ENCODE results near the gene ENTHD1.
A peak's percentile ranks its signal among the peaks of the same experiment; 100 is the strongest.

ENTHD1 gene

GRCh38 chr22:39931251-39931650, 37.7 kb upstream of the ENTHD1 start:
- H3K4me1 Mint-ChIP-seq = peaks cover 41% of the 10 kb centered on the region
- DNase-seq (ENCODE audit: low spot score in 2 of 2) (no peak), ATAC-seq (peak; percentile 57)
- no peaks in the 10 kb centered on the region for H3K9me3 Mint-ChIP-seq
- H3K36me3 Mint-ChIP-seq = peaks cover 14% of the 10 kb centered on the region
- no peak overlapping the region for H3K4me3 Mint-ChIP-seq
- no peak overlapping the region for H3K27ac Mint-ChIP-seq

GRCh38 chr22:39928536-39929520, 35.3 kb upstream of the ENTHD1 start:
- H3K4me3 Mint-ChIP-seq = no peak overlapping the region
- no peak overlapping the region for H3K27ac Mint-ChIP-seq
- peaks cover 16% of the 10 kb centered on the region for H3K36me3 Mint-ChIP-seq
- no peaks in the 10 kb centered on the region for H3K9me3 Mint-ChIP-seq
- ATAC-seq = peak; percentile 47
- H3K4me1 Mint-ChIP-seq = peaks cover 41% of the 10 kb centered on the region
- no peak for DNase-seq (ENCODE audit: low spot score in 2 of 2)

GRCh38 chr22:39927544-39927943, 34.0 kb upstream of the ENTHD1 start:
- ATAC-seq = peak; percentile 45
- no peak overlapping the region for H3K4me3 Mint-ChIP-seq
- H3K4me1 Mint-ChIP-seq = peaks cover 38% of the 10 kb centered on the region
- DNase-seq (ENCODE audit: low spot score in 2 of 2) = no peak
- H3K9me3 Mint-ChIP-seq = no peaks in the 10 kb centered on the region
- peaks cover 16% of the 10 kb centered on the region for H3K36me3 Mint-ChIP-seq
- H3K27ac Mint-ChIP-seq = no peak overlapping the region

- no peak for DNase-seq (ENCODE audit: low spot score in 2 of 2)
- H3K4me1 Mint-ChIP-seq = peaks cover 46% of the 10 kb centered on the region
- no peaks in the 10 kb centered on the region for H3K9me3 Mint-ChIP-seq
- H3K4me3 Mint-ChIP-seq = no peak overlapping the region
- no peak for ATAC-seq
- H3K36me3 Mint-ChIP-seq = peaks cover 21% of the 10 kb centered on the region
- H3K27ac Mint-ChIP-seq = no peak overlapping the region
These were observed 33.2 kb upstream of the ENTHD1 start for GRCh38 chr22:39926753-39927152.

- peaks cover 25% of the 10 kb centered on the region for H3K36me3 Mint-ChIP-seq
- no peaks in the 10 kb centered on the region for H3K9me3 Mint-ChIP-seq
- H3K4me3 Mint-ChIP-seq = no peak overlapping the region
- no peak overlapping the region for H3K27ac Mint-ChIP-seq
- peaks cover 52% of the 10 kb centered on the region for H3K4me1 Mint-ChIP-seq
- DNase-seq (ENCODE audit: low spot score in 2 of 2) (no peak), ATAC-seq (no peak)
These were observed 32.5 kb upstream of the ENTHD1 start for GRCh38 chr22:39925909-39926679.

GRCh38 chr22:39925273-39925672, 31.7 kb upstream of the ENTHD1 start:
- Mint-ChIP-seq H3K9me3 (no peaks in the 10 kb centered on the region), H3K27ac (no peak overlapping the region), H3K4me1 (peaks cover 61% of the 10 kb centered on the region), H3K36me3 (peaks cover 32% of the 10 kb centered on the region), H3K4me3 (no peak overlapping the region)
- ATAC-seq (no peak), DNase-seq (ENCODE audit: low spot score in 2 of 2) (no peak)

- Mint-ChIP-seq H3K4me3 (no peak overlapping the region), H3K4me1 (peaks cover 71% of the 10 kb centered on the region), H3K27ac (no peak overlapping the region), H3K36me3 (peaks cover 42% of the 10 kb centered on the region), H3K9me3 (no peaks in the 10 kb centered on the region)
- no peak for ATAC-seq
- no peak for DNase-seq (ENCODE audit: low spot score in 2 of 2)
These were observed 30.7 kb upstream of the ENTHD1 start for GRCh38 chr22:39924286-39924685.

GRCh38 chr22:39923696-39924095, 30.1 kb upstream of the ENTHD1 start:
- Mint-ChIP-seq H3K27ac (no peak overlapping the region), H3K4me1 (peaks cover 72% of the 10 kb centered on the region), H3K4me3 (no peak overlapping the region), H3K9me3 (no peaks in the 10 kb centered on the region), H3K36me3 (peaks cover 43% of the 10 kb centered on the region)
- DNase-seq (ENCODE audit: low spot score in 2 of 2) = no peak
- no peak for ATAC-seq

- ATAC-seq (peak; percentile 87), DNase-seq (ENCODE audit: low spot score in 2 of 2) (peak in 1 of 2 donors; percentile 83)
- Mint-ChIP-seq H3K4me3 (no peak overlapping the region), H3K4me1 (peaks cover 87% of the 10 kb centered on the region), H3K27ac (no peak overlapping the region), H3K9me3 (no peaks in the 10 kb centered on the region), H3K36me3 (peaks cover 34% of the 10 kb centered on the region)
These were observed 26.7 kb upstream of the ENTHD1 start for GRCh38 chr22:39920134-39920743.

- H3K4me3 Mint-ChIP-seq = peak overlapping the region; percentile 72
- no peaks in the 10 kb centered on the region for H3K9me3 Mint-ChIP-seq
- DNase-seq (ENCODE audit: low spot score in 2 of 2) (no peak), ATAC-seq (no peak)
- H3K36me3 Mint-ChIP-seq = peaks cover 34% of the 10 kb centered on the region
- peaks cover 84% of the 10 kb centered on the region for H3K4me1 Mint-ChIP-seq
- H3K27ac Mint-ChIP-seq = peak overlapping the region; percentile 88
These were observed 24.4 kb upstream of the ENTHD1 start for GRCh38 chr22:39917776-39918495.

GRCh38 chr22:39917197-39917643, 23.7 kb upstream of the ENTHD1 start:
- no peak for DNase-seq (ENCODE audit: low spot score in 2 of 2)
- Mint-ChIP-seq H3K4me3 (peak overlapping the region; percentile 72), H3K9me3 (no peaks in the 10 kb centered on the region), H3K27ac (peak overlapping the region; percentile 88), H3K4me1 (peaks cover 85% of the 10 kb centered on the region), H3K36me3 (peaks cover 34% of the 10 kb centered on the region)
- no peak for ATAC-seq

- DNase-seq (ENCODE audit: low spot score in 2 of 2) (no peak), ATAC-seq (no peak)
- no peaks in the 10 kb centered on the region for H3K9me3 Mint-ChIP-seq
- H3K4me1 Mint-ChIP-seq = peaks cover 85% of the 10 kb centered on the region
- H3K36me3 Mint-ChIP-seq = peaks cover 29% of the 10 kb centered on the region
- peak overlapping the region; percentile 72 for H3K4me3 Mint-ChIP-seq
- H3K27ac Mint-ChIP-seq = peak overlapping the region; percentile 88
These were observed 22.9 kb upstream of the ENTHD1 start for GRCh38 chr22:39916496-39916895.

- Mint-ChIP-seq H3K4me1 (peaks cover 85% of the 10 kb centered on the region), H3K4me3 (peak overlapping the region; percentile 72), H3K36me3 (peaks cover 25% of the 10 kb centered on the region), H3K9me3 (no peaks in the 10 kb centered on the region), H3K27ac (peak overlapping the region; percentile 88)
- ATAC-seq = no peak
- no peak for DNase-seq (ENCODE audit: low spot score in 2 of 2)
These were observed 21.8 kb upstream of the ENTHD1 start for GRCh38 chr22:39915295-39915726.

GRCh38 chr22:39914584-39914983, 21.0 kb upstream of the ENTHD1 start:
- peak overlapping the region; percentile 88 for H3K27ac Mint-ChIP-seq
- no peak for DNase-seq (ENCODE audit: low spot score in 2 of 2)
- peak overlapping the region; percentile 72 for H3K4me3 Mint-ChIP-seq
- peaks cover 22% of the 10 kb centered on the region for H3K36me3 Mint-ChIP-seq
- peaks cover 85% of the 10 kb centered on the region for H3K4me1 Mint-ChIP-seq
- no peak for ATAC-seq
- no peaks in the 10 kb centered on the region for H3K9me3 Mint-ChIP-seq
